H9 (cell line): ENCODE measurements around the gene ATXN3. TPM values are rescaled to one million over a fixed set of nuclear protein-coding genes. Genes with fewer than 3 reads are reported as not detected.

ENCODE experiments used
- DNase-seq: peaks from one replicate; pipeline ENCODE4 v3.0.0-alpha.2; 2017
- H2AFZ ChIP-seq: one replicate; pipeline ENCODE4 v1.6.1; 2013; ENCODE audit warnings: mild to moderate bottlenecking, low read length, control low read depth, moderate library complexity
- H2AK5ac ChIP-seq: 2 replicates; pipeline ENCODE4 v1.6.1; 2013; ENCODE audit warnings: low read length, control low read depth, mixed read lengths; ENCODE audit not compliant: insufficient read length
- H2BK120ac ChIP-seq: one replicate; pipeline ENCODE4 v1.6.1; 2013; ENCODE audit warnings: low read depth, mild to moderate bottlenecking, low read length, control low read depth, inconsistent platforms; ENCODE audit not compliant: poor library complexity, severe bottlenecking
- H2BK12ac ChIP-seq: 2 replicates; pipeline ENCODE4 v1.6.1; 2013; ENCODE audit warnings: low read length, control low read depth, mixed read lengths, low read depth; ENCODE audit not compliant: insufficient read length
- H2BK15ac ChIP-seq: 2 replicates; pipeline ENCODE4 v1.6.1; 2013; ENCODE audit warnings: low read depth, low read length, control low read depth
- H2BK20ac ChIP-seq: one replicate; pipeline ENCODE4 v1.6.1; 2013; ENCODE audit warnings: low read depth, mild to moderate bottlenecking, low read length, control low read depth, inconsistent platforms; ENCODE audit not compliant: poor library complexity, severe bottlenecking
- H2BK5ac ChIP-seq: 2 replicates; pipeline ENCODE4 v1.6.1; 2013; ENCODE audit warnings: low read length, control low read depth, mixed read lengths; ENCODE audit not compliant: insufficient read length
- H3K14ac ChIP-seq: 2 replicates; pipeline ENCODE4 v1.6.1; 2013; ENCODE audit warnings: low read length, control low read depth; ENCODE audit not compliant: insufficient read depth
- H3K18ac ChIP-seq: 2 replicates; pipeline ENCODE4 v1.6.1; 2013; ENCODE audit warnings: low read depth, mild to moderate bottlenecking, mixed read lengths, low read length, control low read depth; ENCODE audit not compliant: insufficient read length
- H3K23ac ChIP-seq: 2 replicates; pipeline ENCODE4 v1.6.1; 2013; ENCODE audit warnings: low read length, control low read depth, mixed read lengths, low read depth; ENCODE audit not compliant: insufficient read length
- H3K23me2 ChIP-seq: 2 replicates; pipeline ENCODE4 v1.6.1; 2013; ENCODE audit warnings: low read depth, mild to moderate bottlenecking, mixed read lengths, low read length, control low read depth; ENCODE audit not compliant: insufficient read length, poor library complexity, severe bottlenecking
- H3K27ac ChIP-seq: 2 replicates; pipeline ENCODE4 v1.5.1; 2013; ENCODE audit warnings: low read length, control low read depth, mixed read lengths, low read depth; ENCODE audit not compliant: insufficient read length
- H3K27me3 ChIP-seq: 2 replicates; pipeline ENCODE4 v1.6.1; 2013; ENCODE audit warnings: low read length, control low read depth, inconsistent platforms; ENCODE audit not compliant: insufficient read depth
- H3K4ac ChIP-seq: 2 replicates; pipeline ENCODE4 v1.6.1; 2013; ENCODE audit warnings: low read depth, mild to moderate bottlenecking, control low read depth, inconsistent platforms, low read length, moderate library complexity
- H3K4me1 ChIP-seq: 2 replicates; pipeline ENCODE4 v1.6.1; 2013; ENCODE audit warnings: low read length, control low read depth, inconsistent platforms; ENCODE audit not compliant: insufficient read depth
- H3K4me2 ChIP-seq: 2 replicates; pipeline ENCODE4 v1.6.1; 2013; ENCODE audit warnings: low read length, control low read depth, mixed read lengths; ENCODE audit not compliant: insufficient read length, insufficient read depth
- H3K56ac ChIP-seq: 2 replicates; pipeline ENCODE4 v1.6.1; 2013; ENCODE audit warnings: low read depth, mild to moderate bottlenecking, mixed read lengths, low read length, control low read depth; ENCODE audit not compliant: insufficient read length
- H3K79me1 ChIP-seq: 2 replicates; pipeline ENCODE4 v1.6.1; 2013; ENCODE audit warnings: low read depth, mild to moderate bottlenecking, moderate library complexity, low read length, control low read depth, inconsistent platforms; ENCODE audit not compliant: insufficient read depth, poor library complexity, severe bottlenecking
- H3K79me2 ChIP-seq: 2 replicates; pipeline ENCODE4 v1.6.1; 2013; ENCODE audit warnings: low read length, control low read depth, inconsistent platforms; ENCODE audit not compliant: insufficient read depth
- H3K9ac ChIP-seq: 2 replicates; pipeline ENCODE4 v1.6.1; 2013; ENCODE audit warnings: low read length, control low read depth, mixed read lengths; ENCODE audit not compliant: insufficient read length; ENCODE audit errors: extremely low read depth
- H3K9me3 ChIP-seq: one replicate; pipeline ENCODE4 v1.6.1; 2013; ENCODE audit warnings: low read depth, low read length, inconsistent platforms; ENCODE audit not compliant: control insufficient read depth
- H3T11ph ChIP-seq: one replicate; pipeline ENCODE4 v1.6.1; 2013; ENCODE audit warnings: mild to moderate bottlenecking, low read length, control low read depth, inconsistent platforms
- H4K20me1 ChIP-seq: one replicate; pipeline ENCODE4 v1.6.1; 2013; ENCODE audit not compliant: control insufficient read depth, insufficient read length, insufficient read depth
- H4K5ac ChIP-seq: 2 replicates; pipeline ENCODE4 v1.6.1; 2013; ENCODE audit warnings: low read depth, mild to moderate bottlenecking, mixed read lengths, low read length, control low read depth; ENCODE audit not compliant: insufficient read length
- H4K8ac ChIP-seq: replicated peaks from 2 replicates; pipeline ENCODE4 v1.6.1; 2013; ENCODE audit warnings: low read length, control low read depth, mixed read lengths, low read depth; ENCODE audit not compliant: insufficient read length
- H4K91ac ChIP-seq: 2 replicates; pipeline ENCODE4 v1.6.1; 2013; ENCODE audit warnings: low read depth, mild to moderate bottlenecking, moderate library complexity, mixed read lengths, low read length, control low read depth; ENCODE audit not compliant: insufficient read length
- H3K27ac Mint-ChIP-seq, 3 experiments: 2 replicates in 2 of 3; 3 replicates in 1 of 3; pipeline ENCODE4 v1.8.0; 2020 to 2021; ENCODE audit warnings: mixed read lengths in 3 of 3, mild to moderate bottlenecking in 1 of 3, moderate library complexity in 1 of 3
- H3K27me3 Mint-ChIP-seq: 2 replicates; pipeline ENCODE4 v1.8.0; 2021; ENCODE audit warnings: low read depth, mild to moderate bottlenecking, moderate library complexity, mixed read lengths
- H3K36me3 Mint-ChIP-seq, 3 experiments: 2 replicates in 2 of 3; 3 replicates in 1 of 3; pipeline ENCODE4 v1.8.0; 2020 to 2021; ENCODE audit warnings: low read depth in 3 of 3, mixed read lengths in 3 of 3; ENCODE audit not compliant: insufficient read depth in 1 of 3
- H3K4me1 Mint-ChIP-seq, 2 experiments: 2 replicates each; pipeline ENCODE4 v1.8.0; 2020; ENCODE audit warnings: mixed read lengths in 2 of 2
- H3K4me3 Mint-ChIP-seq, 2 experiments: 2 replicates in 1 of 2; 3 replicates in 1 of 2; pipeline ENCODE4 v1.8.0; 2020 to 2021; ENCODE audit warnings: mild to moderate bottlenecking in 2 of 2, mixed read lengths in 2 of 2, moderate library complexity in 1 of 2
- H3K9me3 Mint-ChIP-seq, 2 experiments: 2 replicates in 1 of 2; 3 replicates in 1 of 2; pipeline ENCODE4 v1.8.0; 2020; ENCODE audit warnings: mild to moderate bottlenecking in 2 of 2, mixed read lengths in 2 of 2, moderate library complexity in 1 of 2
- CTCF ChIP-seq: fragments of 200-600 bp; sonication (generic); conservative IDR thresholded peaks from 3 replicates; pipeline ENCODE4 v1.8.0; 2021; ENCODE audit warnings: antibody characterized with exemption, mild to moderate bottlenecking
- WGBS: extraction: QIAGEN DNeasy Blood & Tissue Kit; methylation state at CpG from one replicate; pipeline ENCODE4 v1.1.7; 2013; ENCODE audit warnings: missing lambda C conversion rate, low lambda C conversion rate, mixed read lengths; ENCODE audit not compliant: insufficient read length; ENCODE audit errors: extremely low coverage; 5-methylcytosine and 5-hydroxymethylcytosine counted together
- total RNA-seq: library from RNA; stranded (reverse); gene quantifications from 2 replicates; pipeline ENCODE4 v1.2.1, GENCODE V29; 2021

The ATXN3 gene
- total RNA-seq, 1 experiment from 2014 or later: 29.7 TPM

GRCh38 chr14:92122351-92122677 is 15.9 kb upstream of the ATXN3 start:
- Mint-ChIP-seq H3K36me3 (peaks cover 18 to 48% (median 48%) of the 10 kb centered on the region in 3 experiments; a peak in 6 of 7 replicates), H3K27ac (peak overlapping the region; percentile 100), H3K4me3 (peak overlapping the region; percentile 93 to 98), H3K4me1 (peaks cover 15 to 23% of the 10 kb centered on the region in 2 experiments), H3K9me3 (peaks cover 0 to 2% of the 10 kb centered on the region in 2 experiments; a peak in 2 of 5 replicates), H3K27me3 (no peaks in the 10 kb centered on the region; the same call in 1 of the 2 replicates)
- Histone ChIP-seq H3K79me1 (no peaks in the 10 kb centered on the region), H3K56ac (peak overlapping the region; percentile 77), H3T11ph (no peak overlapping the region), H2BK20ac (no peak overlapping the region), H4K8ac (peak overlapping the region; percentile 68), H3K27me3 (no peaks in the 10 kb centered on the region), H3K4me1 (no peaks in the 10 kb centered on the region), H3K4me2 (peak overlapping the region; percentile 58), H3K4ac (peak overlapping the region; percentile 29; the same call in 1 of the 2 replicates), H3K9ac (peak overlapping the region; percentile 99), H3K18ac (peak overlapping the region; percentile 99), H3K79me2 (no peaks in the 10 kb centered on the region; the same call in 1 of the 2 replicates), H3K23me2 (peaks cover 7% of the 10 kb centered on the region), H4K5ac (peak overlapping the region; percentile 36), H3K14ac (peak overlapping the region; percentile 99), H2AFZ (no peak overlapping the region), H4K91ac (peak overlapping the region; percentile 1), H2BK15ac (no peak overlapping the region), H2BK5ac (peak overlapping the region; percentile 79), H2BK12ac (peak overlapping the region; percentile 46), H2BK120ac (no peak overlapping the region), H4K20me1 (no peaks in the 10 kb centered on the region), H3K9me3 (no peaks in the 10 kb centered on the region), H3K27ac (peak overlapping the region; percentile 34), H3K23ac (no peak overlapping the region), H2AK5ac (no peak overlapping the region)
- no peak for DNase-seq
- TF ChIP-seq CTCF: no peak
- no CpG with 5 or more reads among the region's 22 CpGs for WGBS
